ENCODE results near the gene PRKAA2.
"Not testable (repeated sequence)": the region's sequence is repeated elsewhere in the genome, so short reads cannot be mapped to it uniquely, and the experiment has no call there.

PRKAA2 gene

GRCh38 chr1:56644919-56645676 is at the start of gene PRKAA2:
PRKAA2 (plus strand) TSS chr1:56645314; CDS start chr1:56645388, 74 bp downstream.
- H3K36me3 Mint-ChIP-seq (ENCODE audit: low read depth) = no peaks in the 10 kb centered on the region
- TF ChIP-seq CTCF (IDR thresholded peaks at IDR 0.05; ENCODE audit: unreplicated experiment in 3 of 3) = no peak
- no peaks in the 10 kb centered on the region for H3K9me3 Mint-ChIP-seq
- peak within 1 kb of the TSS; percentile 92 to 95 (median 92) for H3K4me3 Mint-ChIP-seq
- H3K27ac Mint-ChIP-seq = peak within 1 kb of the TSS; percentile 79 to 91 (median 87)
- peaks cover 24% of the 10 kb centered on the region for H3K4me1 Mint-ChIP-seq
- peaks cover 15% of the 10 kb centered on the region for H3K27me3 Mint-ChIP-seq (ENCODE audit: low read depth)

GRCh38 chr1:56595397-56596191 is 49.5 kb upstream of the PRKAA2 start:
- not testable (repeated sequence) for H3K4me3 Mint-ChIP-seq; H3K36me3 Mint-ChIP-seq (ENCODE audit: low read depth); H3K27me3 Mint-ChIP-seq (ENCODE audit: low read depth); H3K27ac Mint-ChIP-seq; H3K4me1 Mint-ChIP-seq
- H3K9me3 Mint-ChIP-seq = peaks cover 13% of the 10 kb centered on the region

- peaks cover 37% of the 10 kb centered on the region for H3K9me3 Mint-ChIP-seq
- H3K4me1 Mint-ChIP-seq; H3K36me3 Mint-ChIP-seq (ENCODE audit: low read depth); H3K27ac Mint-ChIP-seq; H3K4me3 Mint-ChIP-seq; H3K27me3 Mint-ChIP-seq (ENCODE audit: low read depth): not testable (repeated sequence)
Measured at GRCh38 chr1:56610097-56610496, 35.0 kb upstream of the PRKAA2 start.

GRCh38 chr1:56610770-56611169 is 34.3 kb upstream of the PRKAA2 start:
- peaks cover 37% of the 10 kb centered on the region for H3K9me3 Mint-ChIP-seq
- H3K27ac Mint-ChIP-seq; H3K27me3 Mint-ChIP-seq (ENCODE audit: low read depth); H3K4me3 Mint-ChIP-seq; H3K4me1 Mint-ChIP-seq; H3K36me3 Mint-ChIP-seq (ENCODE audit: low read depth): not testable (repeated sequence)

- Mint-ChIP-seq H3K4me3 (no peak overlapping the region), H3K27me3 (ENCODE audit: low read depth) (no peaks in the 10 kb centered on the region), H3K27ac (no peak overlapping the region), H3K9me3 (peaks cover 16% of the 10 kb centered on the region), H3K4me1 (no peaks in the 10 kb centered on the region), H3K36me3 (ENCODE audit: low read depth) (peaks cover 6% of the 10 kb centered on the region)
- TF ChIP-seq CTCF (IDR thresholded peaks at IDR 0.05; ENCODE audit: unreplicated experiment in 3 of 3) = no peak
Measured at GRCh38 chr1:56617141-56617540, 28.0 kb upstream of the PRKAA2 start.

- no peaks in the 10 kb centered on the region for H3K4me1 Mint-ChIP-seq
- H3K36me3 Mint-ChIP-seq (ENCODE audit: low read depth) = no peaks in the 10 kb centered on the region
- H3K4me3 Mint-ChIP-seq = no peak overlapping the region
- H3K27ac Mint-ChIP-seq = no peak overlapping the region
- peaks cover 7% of the 10 kb centered on the region for H3K27me3 Mint-ChIP-seq (ENCODE audit: low read depth)
- H3K9me3 Mint-ChIP-seq = peaks cover 4% of the 10 kb centered on the region
- TF ChIP-seq CTCF (IDR thresholded peaks at IDR 0.05; ENCODE audit: unreplicated experiment in 3 of 3) = no peak
Measured at GRCh38 chr1:56625819-56626440, 19.2 kb upstream of the PRKAA2 start.

GRCh38 chr1:56626546-56626945 is 18.6 kb upstream of the PRKAA2 start:
- peaks cover 7% of the 10 kb centered on the region for H3K27me3 Mint-ChIP-seq (ENCODE audit: low read depth)
- no peak overlapping the region for H3K27ac Mint-ChIP-seq
- no peak overlapping the region for H3K4me3 Mint-ChIP-seq
- peaks cover 3% of the 10 kb centered on the region for H3K9me3 Mint-ChIP-seq
- no peak for TF ChIP-seq CTCF (IDR thresholded peaks at IDR 0.05; ENCODE audit: unreplicated experiment in 3 of 3)
- H3K36me3 Mint-ChIP-seq (ENCODE audit: low read depth) = no peaks in the 10 kb centered on the region
- H3K4me1 Mint-ChIP-seq = no peaks in the 10 kb centered on the region

Measured in nephron (organoid).